SK-MEL-5 (cell line): ENCODE data around the gene FOXO1. TPM values are rescaled to one million over a fixed set of nuclear protein-coding genes. Genes with fewer than 3 reads are reported as not detected.

Source experiments
- DNase-seq: peaks from one replicate; pipeline ENCODE4 v3.0.0-alpha.2; 2016; ENCODE audit warnings: low read depth, low spot score
- in situ Hi-C: cut with HindIII; loops from 2 replicates; pipeline ENCODE4 v1.10.0; 2016; ENCODE audit warnings: low sequenced_read_pairs, high pct_unique_total_duplicates, low pct_unique_long_range_greater_than_20kb
- total RNA-seq: library from RNA; depleted of rRNA; stranded (reverse); fragments of >200 nt; shearing (Covaris generic); gene quantifications from 2 replicates; pipeline ENCODE4 v1.2.3, GENCODE V29; 2014

Gene FOXO1
- total RNA-seq, 1 experiment from 2014 or later, result 5.0 TPM

DNA sequence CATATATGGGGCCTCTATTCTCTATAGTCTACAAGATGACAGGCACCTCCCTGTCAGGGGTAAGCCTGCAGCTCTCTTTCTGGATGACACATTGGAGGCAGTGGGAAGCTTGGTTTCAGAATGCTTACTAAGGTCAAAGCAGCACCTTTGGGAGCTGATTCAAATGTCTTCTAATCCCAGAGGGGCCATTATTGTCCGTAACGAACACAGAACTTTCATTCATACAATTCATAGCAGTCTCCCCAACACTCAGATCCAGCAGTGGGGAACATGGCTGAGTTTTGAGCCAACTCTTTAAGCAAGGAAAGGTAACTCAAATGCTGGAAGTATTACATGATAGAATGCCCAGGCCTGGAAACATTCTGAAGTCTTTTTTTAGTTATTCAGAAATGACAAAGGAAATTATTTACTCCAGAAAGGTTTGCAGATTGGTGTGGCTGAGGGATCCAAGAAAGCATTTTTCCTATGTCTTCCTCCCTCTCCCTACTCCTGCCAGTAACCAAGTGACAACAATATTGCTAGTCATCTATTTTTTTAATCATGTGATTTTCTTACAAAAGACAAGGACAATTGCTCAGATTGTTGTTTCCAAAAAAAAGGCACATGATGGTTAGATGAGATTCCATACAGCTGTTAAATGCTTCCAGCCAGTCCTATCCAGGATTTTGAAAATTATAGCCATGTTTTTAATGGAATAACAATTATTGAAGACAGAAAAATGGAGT lies 118.7 kb downstream of the FOXO1 start:
- DNase-seq, result peak; percentile 93
- in situ Hi-C loops, result no loop called here

DNA sequence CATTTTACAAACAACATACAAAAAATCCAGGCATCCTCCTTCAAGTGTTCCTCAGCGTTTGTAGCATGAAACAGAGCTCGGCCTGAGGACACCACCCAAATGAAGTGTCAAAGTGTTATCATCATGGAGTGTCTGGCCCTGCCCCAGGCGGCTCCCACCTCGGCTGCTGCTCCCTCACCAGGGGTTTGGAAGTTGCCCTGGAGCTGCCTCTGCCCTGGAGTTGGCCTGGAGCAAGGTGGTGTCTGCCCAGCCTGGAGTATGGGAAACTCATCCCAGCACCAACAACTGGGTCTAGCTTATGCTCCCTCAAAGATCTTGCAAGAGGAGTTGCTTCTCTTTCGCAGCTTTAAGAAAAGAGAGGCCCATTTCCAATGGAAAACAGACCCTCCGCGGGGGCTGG lies 120.4 kb downstream of the FOXO1 start:
- no peak for DNase-seq
- in situ Hi-C loops, result no loop called here

DNA sequence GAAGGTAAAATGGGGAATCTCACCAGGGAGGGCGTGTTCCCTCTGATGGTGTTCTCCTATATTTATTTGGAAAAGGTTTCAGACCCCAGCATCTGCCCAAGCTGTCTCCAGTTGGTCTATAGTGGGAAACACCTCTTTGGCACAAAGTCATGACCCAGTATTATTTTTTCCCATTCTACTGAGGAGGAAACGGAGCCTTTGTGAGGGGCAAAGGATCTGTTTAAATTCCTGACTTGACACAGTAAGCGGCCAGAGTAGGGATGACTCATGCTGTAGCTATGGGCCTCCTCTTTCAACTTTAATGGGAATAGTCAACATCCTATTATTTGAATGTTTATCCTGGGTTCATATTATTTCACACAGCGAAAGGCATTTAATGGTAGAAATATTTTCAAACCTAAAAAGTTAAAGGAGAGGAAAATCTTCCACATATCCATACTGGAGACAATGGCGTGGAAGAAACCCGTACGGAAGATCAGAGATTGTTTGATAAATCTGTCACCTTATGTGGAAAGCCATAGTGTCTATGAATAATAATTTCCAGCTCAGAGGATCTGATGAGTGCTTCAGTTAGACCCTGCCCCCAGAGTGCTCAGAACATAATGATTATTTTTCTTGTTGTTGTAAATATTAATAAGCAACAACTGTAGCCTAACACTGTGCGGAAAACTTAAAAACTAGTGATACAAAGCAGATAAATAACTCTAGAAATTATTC lies 126.0 kb downstream of the FOXO1 start:
- DNase-seq, result peak; percentile 40
- in situ Hi-C loops, result no loop called here

DNA sequence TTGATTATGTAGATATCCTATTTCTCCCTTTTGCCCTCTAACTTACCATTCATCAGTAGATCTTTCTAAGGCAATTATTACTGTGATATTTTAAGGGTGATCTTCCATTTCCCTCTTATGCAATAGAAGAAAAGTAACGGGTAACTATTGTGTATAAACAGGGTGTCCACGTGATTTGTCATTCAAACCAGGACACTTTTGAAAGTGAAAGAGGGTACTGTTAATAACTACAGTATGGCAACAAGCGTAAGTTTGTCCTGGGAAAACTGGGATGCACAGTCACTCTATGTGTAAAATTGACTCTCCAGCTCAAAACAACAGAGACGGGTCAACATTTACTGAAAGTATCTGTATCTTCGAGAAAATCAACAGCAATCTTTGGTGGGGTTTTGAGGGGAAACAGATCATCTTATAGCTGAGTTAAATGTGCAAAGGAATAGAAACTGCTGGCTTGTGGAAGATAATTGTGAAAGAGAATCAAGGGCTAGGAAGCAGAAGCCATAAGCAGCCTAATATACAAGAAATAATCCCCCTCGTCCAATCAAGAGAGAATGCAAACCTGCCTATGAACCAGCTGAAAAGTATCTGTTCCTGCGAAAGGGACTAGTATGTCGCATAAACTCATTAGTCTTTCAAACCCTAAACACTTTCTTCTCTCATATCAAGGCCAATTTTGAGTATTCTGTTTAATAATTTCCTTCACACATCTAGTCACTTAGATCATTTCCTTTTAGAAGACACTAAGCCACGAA lies 126.7 kb downstream of the FOXO1 start:
- DNase-seq, result peak; percentile 20
- in situ Hi-C loops, result no loop called here

DNA sequence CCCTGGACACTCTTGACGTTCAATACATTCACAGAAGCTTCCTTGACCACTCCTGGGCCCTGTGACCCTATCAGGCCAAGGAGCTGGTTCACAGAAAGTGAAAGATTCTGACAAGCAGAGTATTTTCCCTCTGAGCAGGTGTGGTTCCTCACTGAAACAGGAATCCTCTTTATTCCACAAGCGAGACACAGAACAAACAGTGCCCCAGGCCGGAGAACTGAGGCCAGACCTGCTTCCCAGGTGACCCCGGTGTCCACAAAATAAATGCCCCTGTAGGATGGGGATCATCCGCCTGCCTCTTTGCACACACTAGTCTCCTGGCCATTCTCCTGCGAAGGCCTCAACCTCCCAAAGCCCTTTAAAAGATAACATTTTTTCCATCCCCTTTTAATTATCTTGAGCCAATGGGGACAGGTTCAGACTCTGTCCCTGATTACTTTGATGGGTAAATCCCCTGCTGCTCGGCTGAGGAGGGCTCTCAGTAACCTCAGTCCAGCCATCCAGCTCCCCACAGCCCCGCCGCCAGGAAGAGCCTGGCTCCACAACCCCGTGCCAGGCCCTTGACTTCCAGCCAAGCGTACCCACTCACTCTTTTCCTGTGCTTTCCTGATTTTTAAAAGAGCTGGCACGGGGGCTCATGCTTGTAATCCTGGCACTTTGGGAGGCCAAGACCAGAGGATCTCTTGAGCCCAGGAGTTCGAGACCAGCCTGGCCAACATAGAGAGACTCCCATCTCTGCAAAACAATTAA lies 129.1 kb downstream of the FOXO1 start:
- in situ Hi-C loops, result no loop called here
- no peak for DNase-seq

DNA sequence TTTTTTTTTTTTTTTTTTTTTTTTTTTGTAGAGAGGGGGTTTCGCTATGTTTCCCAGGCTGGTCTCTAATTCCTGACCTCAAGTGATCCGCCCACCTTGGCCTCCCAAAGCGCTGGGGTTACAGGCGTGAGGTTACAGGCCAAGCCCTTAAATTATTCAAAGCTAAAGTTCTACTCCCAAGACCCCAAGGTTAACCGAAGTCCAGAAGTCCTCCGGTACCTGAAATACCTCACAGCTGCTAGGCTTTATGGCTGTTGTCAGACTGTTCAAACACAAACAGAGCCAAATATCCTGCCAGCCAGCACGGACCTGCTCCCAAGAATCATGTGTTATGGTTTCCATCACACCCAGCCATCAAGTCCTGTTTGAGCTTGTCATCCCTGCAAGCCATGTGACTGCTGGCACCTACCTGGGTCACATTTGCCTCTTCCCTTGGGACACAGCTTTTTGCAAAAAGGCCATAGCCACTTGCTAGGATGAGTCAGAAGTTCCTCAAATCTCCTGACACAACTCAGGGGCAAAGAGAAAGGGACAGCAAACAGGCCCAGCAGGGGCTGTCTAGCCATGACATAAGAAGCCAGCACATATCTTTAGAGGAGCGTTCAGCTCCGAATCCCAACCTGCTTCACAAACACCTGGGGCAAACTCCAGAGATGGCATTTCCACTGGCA lies 129.9 kb downstream of the FOXO1 start:
- in situ Hi-C loops, result no loop called here
- no peak for DNase-seq

DNA sequence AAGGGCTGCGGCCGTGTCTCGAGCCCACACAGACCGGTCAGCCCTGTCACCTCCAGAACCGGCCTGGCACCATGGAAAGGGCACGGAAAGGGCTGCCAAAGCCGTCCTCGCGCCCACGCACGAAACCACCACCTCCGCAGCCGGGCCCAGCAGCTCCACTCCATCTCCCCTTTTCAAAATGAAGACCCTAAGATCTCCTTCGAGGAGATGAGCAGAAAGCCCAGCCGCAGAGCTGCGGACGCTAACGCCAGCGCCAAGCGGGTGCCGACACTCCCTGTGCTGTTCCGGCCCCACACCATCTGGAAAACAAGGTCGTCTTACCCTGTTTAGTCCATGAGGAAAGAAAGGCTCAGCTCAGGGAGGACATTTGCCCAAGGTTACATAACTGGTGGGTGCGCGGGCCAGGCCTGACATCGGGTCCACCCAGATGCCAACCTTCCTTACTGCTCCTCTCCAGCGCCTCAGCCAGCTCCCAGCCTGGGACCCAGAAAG lies 131.1 kb downstream of the FOXO1 start:
- in situ Hi-C loops, result no loop called here
- no peak for DNase-seq

DNA sequence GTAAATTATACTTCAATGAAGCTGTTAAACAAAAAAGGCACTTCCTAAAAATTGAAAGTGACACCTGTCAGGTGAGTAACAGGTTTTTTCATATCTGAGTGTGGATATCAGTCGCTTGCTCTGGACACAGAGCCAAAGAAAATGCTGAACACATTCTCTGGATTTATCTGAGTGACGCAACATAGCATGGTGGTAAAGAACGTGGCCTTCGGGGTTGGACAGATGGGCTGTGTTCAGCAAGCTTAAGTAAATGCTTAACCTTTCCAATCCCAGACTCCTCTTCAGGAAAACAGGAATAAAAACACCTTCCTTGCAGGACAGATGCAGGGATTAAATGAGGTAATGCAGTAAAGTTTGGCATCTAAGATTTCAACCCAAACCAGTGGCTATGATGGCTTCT lies 132.0 kb downstream of the FOXO1 start:
- in situ Hi-C loops, result no loop called here
- no peak for DNase-seq

DNA sequence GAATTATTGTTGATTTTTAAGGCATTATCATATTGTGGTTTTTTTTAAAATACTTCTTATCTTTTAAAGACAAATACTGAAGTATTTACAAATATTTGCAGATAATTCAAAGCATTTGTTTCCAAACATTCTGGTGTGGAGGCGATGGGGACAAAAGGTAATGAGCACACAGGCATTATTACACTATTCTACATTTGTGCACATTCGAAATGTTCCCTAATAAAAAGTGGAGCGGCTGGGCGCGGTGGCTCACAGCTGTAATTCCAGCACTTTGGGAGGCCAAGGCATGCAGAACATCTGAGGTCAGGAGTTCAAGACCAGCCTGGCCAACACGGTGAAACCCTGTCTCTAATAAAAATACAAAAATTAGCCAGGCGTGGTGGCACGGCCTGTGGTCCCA lies 133.4 kb downstream of the FOXO1 start:
- in situ Hi-C loops, result no loop called here
- no peak for DNase-seq

DNA sequence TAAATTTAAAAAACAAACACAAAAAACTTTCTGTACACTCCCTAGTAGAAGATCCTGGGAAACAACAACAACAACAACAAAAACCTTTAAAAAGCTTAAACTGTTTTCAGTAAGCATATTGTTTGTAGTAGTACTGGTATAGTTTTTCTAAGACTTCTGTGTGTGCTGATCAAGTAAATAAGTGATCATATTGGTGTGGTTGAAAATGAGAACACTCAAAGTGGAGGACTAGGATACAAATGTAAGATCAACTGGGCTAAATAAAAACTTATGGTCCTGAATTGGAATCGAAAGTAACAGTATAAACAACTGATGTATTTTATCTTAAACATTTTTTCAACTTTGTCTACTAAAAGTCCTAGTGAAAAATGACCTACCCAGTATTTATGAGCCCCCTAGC lies 135.5 kb downstream of the FOXO1 start:
- no peak for DNase-seq
- in situ Hi-C loops, result no loop called here

DNA sequence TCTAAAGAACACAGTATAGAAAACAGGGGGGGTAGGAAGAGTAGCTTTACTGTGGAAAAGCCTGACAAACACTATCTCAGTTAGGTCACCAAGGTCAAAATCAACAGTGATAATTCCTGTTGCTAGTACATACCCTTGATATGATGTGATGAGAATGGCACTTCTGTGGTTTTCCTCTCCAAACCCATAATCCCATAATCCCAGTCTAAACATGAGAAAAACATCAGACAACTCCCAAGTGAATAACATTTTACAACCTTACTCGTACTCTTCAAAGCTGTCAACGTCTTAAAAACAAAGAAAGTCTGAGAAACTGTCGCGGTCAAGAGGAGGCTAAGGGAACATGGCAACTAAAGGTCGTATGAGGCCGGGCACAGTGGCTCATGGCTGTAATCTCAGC lies 137.6 kb downstream of the FOXO1 start:
- DNase-seq, result no peak
- in situ Hi-C loops, result no loop called here

DNA sequence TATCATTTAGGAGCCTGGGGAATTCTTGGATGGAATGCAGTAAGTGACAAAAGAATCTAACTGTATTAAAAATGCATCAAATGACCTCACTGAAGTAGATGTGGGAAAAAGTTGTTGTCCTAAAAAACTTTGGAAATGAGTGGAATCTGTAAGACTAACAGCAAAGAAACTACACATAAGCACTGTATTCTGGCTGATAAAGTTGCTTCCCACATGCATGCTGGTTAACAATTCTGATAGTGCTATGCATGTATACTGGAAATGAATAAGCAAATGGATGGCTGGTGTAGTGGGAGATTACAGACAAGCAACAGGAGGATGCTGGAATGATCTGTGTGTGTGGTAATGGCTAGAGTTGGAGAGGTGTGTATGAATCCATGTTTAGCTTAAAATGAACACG lies 138.5 kb downstream of the FOXO1 start:
- no peak for DNase-seq
- in situ Hi-C loops, result no loop called here

DNA sequence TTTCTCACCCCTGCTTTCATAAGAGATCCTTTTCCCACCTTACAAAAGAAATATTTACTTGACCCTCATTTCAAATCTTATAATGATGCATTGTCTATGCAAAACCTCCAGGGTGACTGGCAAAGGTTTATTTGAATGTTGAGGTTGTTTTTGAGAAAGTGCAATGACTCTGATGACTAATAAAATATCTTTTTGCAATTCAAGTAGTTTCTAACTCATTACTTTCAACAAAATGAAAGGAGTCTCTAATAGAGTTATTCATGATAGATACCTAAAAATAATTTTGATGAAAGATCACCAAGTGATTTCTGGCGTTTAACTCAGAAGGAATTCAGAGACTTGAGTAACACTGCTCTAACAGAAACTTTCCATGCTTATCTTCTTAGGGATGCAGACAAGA lies 144.2 kb downstream of the FOXO1 start:
- in situ Hi-C loops, result no loop called here

DNA sequence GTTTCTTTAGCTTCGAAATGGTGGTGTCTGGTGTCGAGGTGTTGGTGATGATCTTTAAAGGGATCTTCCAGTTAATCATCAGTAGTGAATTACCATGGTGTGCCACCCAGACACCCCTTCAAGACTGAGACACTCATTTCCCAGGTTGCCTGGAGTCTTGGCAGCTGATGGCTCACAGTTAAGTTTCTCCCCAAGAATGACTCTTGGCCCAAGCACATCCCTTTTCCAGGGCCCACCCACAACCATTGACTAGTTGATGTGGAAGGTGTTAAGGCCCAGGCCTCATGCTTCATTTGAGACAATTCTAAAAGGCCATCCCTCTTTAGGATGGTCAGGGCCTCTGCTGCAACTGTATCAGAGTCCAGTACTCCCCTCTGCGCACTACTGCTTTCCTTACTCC lies 145.5 kb downstream of the FOXO1 start:
- DNase-seq, result no peak
- in situ Hi-C loops, result no loop called here

More for the DNA sequence above, 144.2 kb downstream of the FOXO1 start:
- DNase-seq, result no peak

DNA sequence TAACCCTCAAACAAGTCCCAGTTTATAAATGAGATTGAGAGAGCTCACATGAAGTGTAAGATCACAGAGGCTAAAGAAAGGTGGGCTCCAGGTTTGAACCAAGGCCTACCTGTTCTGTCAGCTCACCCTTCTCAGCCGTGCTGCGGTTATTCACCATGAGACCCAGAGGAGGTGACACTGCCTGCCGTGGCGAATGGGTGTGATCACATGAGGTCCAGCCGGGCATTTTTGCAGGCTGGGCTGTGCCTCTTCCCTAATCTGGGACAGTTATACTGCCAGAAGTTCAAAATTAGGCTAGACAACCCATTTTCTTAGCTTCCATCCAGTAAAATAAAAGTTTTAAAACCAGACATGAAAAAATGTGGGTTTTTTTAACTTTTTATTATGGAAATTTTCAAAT lies 146.8 kb downstream of the FOXO1 start:
- no peak for DNase-seq
- in situ Hi-C loops, result no loop called here

DNA sequence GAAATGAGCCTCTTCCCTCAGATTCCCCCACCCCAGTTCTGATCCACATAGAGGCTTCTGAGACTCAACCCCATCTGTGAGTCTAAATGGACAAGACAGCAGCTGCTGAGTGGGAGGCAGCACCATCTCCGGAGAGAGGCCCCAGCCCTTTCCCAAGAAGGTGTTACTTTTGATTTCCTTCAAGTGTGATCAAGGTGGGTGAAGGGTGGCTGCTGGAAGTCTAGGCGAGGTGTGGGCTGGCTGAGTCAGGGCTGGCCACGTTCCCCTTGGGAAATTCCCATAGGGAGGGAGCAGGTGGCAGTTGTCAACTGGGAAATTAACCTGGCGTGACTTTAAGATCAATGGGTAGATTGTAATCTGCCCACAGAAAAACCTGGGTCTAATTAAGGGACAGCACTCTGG lies 148.0 kb downstream of the FOXO1 start:
- in situ Hi-C loops, result no loop called here
- DNase-seq, result no peak
